ENCODE data around the gene FSTL4. TPM values are rescaled to one million over a fixed set of nuclear protein-coding genes. Genes with fewer than 3 reads are reported as not detected.

Gene FSTL4
- total RNA-seq, 2 donors from 2014 or later = 0.32 to 0.89 TPM

DNA sequence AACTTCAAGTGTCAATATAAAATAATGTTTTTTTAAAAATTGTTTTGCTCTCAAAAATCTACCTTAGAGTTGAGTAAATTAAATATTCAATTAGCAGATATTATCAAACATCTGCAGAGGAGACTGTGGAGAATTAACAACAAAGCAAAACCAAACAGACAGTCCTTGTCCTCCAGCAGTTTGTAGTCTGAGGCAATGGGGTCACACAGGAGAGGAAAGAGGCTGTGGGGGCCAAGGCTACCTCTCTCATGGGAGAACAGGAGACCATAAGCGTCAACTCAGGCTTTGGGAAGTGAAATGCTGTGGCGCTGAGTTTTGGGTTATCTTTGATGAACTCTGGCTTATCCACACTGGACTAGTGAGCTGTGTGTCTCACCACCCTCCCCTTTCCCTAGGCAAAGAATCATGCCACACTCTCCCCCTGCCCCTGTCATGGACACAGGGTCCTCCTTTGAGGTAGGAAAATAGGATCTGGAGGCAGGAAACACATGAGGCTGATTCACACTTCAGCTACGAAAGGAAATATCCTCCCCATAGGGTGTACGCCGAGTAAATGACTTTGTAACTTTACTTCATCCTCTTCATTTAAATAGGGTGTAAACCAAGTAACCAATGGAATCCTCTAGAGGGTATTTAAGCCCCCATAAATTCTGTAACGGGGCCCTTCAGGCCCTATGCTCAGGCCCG is 152.7 kb downstream of the FSTL4 start:
- H3K27me3 ChIP-seq = no peaks in the 10 kb centered on the region
- no peak overlapping the region for H3K4me3 ChIP-seq
- no peak for DNase-seq
- no peaks in the 10 kb centered on the region for H3K36me3 ChIP-seq
- H3K27ac ChIP-seq = no peak overlapping the region
- H3K9ac ChIP-seq (ENCODE audit: low read depth in 2 of 2, low read length in 2 of 2) = no peak overlapping the region
- H3K9me3 ChIP-seq = no peaks in the 10 kb centered on the region
- TF ChIP-seq, protein P1, sequence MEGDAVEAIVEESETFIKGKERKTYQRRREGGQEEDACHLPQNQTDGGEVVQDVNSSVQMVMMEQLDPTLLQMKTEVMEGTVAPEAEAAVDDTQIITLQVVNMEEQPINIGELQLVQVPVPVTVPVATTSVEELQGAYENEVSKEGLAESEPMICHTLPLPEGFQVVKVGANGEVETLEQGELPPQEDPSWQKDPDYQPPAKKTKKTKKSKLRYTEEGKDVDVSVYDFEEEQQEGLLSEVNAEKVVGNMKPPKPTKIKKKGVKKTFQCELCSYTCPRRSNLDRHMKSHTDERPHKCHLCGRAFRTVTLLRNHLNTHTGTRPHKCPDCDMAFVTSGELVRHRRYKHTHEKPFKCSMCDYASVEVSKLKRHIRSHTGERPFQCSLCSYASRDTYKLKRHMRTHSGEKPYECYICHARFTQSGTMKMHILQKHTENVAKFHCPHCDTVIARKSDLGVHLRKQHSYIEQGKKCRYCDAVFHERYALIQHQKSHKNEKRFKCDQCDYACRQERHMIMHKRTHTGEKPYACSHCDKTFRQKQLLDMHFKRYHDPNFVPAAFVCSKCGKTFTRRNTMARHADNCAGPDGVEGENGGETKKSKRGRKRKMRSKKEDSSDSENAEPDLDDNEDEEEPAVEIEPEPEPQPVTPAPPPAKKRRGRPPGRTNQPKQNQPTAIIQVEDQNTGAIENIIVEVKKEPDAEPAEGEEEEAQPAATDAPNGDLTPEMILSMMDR (IDR thresholded peaks at IDR 0.05) = no peak
- no peaks in the 10 kb centered on the region for H3K4me1 ChIP-seq
- intact Hi-C loops (cut with DNase I) = no loop called here

DNA sequence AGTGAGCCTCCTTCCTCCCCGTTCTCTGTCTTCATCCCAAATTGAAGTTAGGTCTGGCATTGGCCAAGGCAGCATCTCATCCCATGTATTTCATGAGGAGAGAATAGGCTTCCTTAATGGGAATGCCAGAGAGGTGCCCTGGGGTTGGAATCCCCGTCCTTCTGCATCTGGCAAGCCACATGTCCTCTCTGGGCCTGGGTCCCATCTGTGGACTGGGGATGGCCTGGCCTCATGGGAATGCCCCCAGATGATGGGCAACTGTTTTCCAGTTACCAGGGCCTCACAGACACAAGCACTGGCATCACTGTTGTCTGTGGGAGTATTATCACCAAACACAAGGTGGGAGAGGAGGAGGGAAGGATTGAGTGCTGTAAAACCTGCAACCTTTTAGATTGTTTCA is 153.9 kb downstream of the FSTL4 start:
- H3K36me3 ChIP-seq = no peaks in the 10 kb centered on the region
- DNase-seq = no peak

DNA sequence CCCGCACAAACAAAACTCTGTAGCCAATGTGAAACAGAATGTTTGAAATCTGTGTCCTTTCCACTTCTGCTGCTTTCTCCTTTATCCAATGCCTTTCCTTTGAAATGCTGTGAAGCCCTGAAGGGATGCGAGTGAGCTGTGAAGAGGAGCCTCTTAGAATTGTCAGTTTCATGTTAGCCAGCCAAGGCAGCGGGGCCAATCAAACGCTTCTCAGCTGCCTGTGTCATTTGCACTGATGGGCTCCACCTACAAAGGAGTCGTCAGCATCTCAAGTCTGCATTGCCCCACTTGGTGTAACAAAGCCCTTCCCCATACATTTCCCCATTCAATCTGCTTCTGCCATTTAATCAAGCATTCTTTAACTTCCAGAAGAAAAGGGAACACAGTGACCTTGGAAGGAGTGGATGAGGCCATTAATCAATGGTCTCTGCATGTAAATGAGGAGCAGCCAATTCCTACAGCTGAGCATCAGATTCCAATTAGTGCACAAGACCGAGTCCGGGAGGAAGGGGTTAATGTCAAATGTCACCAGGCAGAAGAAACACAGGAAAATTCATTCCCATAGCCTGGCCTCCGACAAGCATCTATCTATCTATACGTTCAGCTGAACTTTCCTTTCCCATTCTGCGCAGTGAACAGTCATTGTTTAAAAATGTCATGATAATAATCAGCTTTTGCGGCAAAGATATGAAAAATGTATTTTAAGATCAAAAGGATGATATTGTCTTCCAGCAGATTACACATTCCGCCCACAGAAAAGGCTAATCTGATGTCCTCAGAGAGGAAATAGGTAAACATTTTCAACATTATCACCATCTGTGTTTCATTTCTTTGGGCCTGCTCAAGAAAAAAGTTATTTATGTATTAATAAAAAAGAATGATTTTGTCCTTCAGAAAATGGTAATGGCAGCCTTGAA is 154.6 kb downstream of the FSTL4 start:
- no peaks in the 10 kb centered on the region for H3K9me3 ChIP-seq
- intact Hi-C loops (cut with DNase I) = no loop called here
- TF ChIP-seq, protein P1 (IDR thresholded peaks at IDR 0.05) = no peak
- H3K27me3 ChIP-seq = no peaks in the 10 kb centered on the region
- no peak overlapping the region for H3K9ac ChIP-seq (ENCODE audit: low read depth in 2 of 2, low read length in 2 of 2)
- H3K4me1 ChIP-seq = no peaks in the 10 kb centered on the region
- no peak overlapping the region for H3K4me3 ChIP-seq
- H3K36me3 ChIP-seq = no peaks in the 10 kb centered on the region
- DNase-seq = no peak
- H3K27ac ChIP-seq = no peak overlapping the region

More for the DNA sequence above, 153.9 kb downstream of the FSTL4 start:
- intact Hi-C loops (cut with DNase I) = no loop called here
- Histone ChIP-seq H3K9ac (ENCODE audit: low read depth in 2 of 2, low read length in 2 of 2) (no peak overlapping the region), H3K27ac (no peak overlapping the region), H3K4me1 (no peaks in the 10 kb centered on the region), H3K9me3 (no peaks in the 10 kb centered on the region), H3K4me3 (no peak overlapping the region), H3K27me3 (no peaks in the 10 kb centered on the region)
- TF ChIP-seq, protein P1 (IDR thresholded peaks at IDR 0.05) = no peak

DNA sequence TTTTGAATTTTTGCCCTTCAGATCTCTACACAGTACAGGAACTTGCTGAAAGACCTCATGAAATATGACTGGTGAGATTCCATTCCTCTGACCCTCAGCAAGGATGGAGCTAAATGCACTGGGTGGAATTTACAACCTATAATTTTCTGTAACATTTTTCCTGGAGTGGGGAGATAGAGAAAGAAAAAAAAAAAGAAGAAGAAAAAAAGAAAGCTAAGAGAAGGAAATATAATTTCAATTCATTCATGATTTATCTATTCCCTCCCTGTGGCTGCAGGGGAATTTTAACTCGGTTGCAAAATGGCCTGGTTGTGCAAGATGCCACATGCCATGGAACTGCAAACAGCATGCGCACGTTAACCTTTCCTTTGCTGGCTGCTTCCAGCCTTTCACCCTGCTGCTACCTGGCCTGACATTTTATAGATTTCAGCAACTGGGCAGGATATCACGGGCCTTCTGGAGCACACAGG is 155.4 kb downstream of the FSTL4 start:
- Histone ChIP-seq H3K27ac (no peak overlapping the region), H3K4me1 (no peaks in the 10 kb centered on the region), H3K9me3 (no peaks in the 10 kb centered on the region), H3K36me3 (no peaks in the 10 kb centered on the region), H3K4me3 (no peak overlapping the region), H3K27me3 (no peaks in the 10 kb centered on the region), H3K9ac (ENCODE audit: low read depth in 2 of 2, low read length in 2 of 2) (no peak overlapping the region)
- TF ChIP-seq, protein P1 (IDR thresholded peaks at IDR 0.05) = no peak
- intact Hi-C loops (cut with DNase I) = no loop called here
- no peak for DNase-seq

DNA sequence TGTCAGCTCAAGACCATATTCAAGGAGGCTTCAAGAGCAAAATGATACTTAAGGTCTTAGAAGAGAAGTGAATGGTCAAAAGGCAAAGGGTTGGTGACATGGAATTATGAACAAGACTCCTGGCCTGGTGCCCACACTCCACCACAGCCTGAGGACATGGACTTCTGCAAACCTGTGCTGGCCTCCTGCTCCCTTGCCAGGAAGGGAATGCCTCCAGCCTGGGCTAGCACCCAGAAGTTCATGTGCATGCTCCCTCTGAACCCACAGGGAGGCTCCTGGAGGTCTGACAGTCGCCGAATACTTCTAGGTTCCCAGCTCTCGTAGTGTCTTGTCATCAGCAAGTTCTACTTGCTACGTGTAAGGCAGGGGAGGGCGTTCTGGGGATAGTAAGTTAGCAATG is 156.7 kb downstream of the FSTL4 start:
- DNase-seq = no peak
- intact Hi-C loops (cut with DNase I) = no loop called here
- no peak overlapping the region for H3K9ac ChIP-seq (ENCODE audit: low read depth in 2 of 2, low read length in 2 of 2)
- H3K4me1 ChIP-seq = no peaks in the 10 kb centered on the region
- no peaks in the 10 kb centered on the region for H3K27me3 ChIP-seq
- H3K9me3 ChIP-seq = no peaks in the 10 kb centered on the region
- H3K36me3 ChIP-seq = no peaks in the 10 kb centered on the region
- TF ChIP-seq, protein P1 (IDR thresholded peaks at IDR 0.05) = no peak
- H3K27ac ChIP-seq = no peak overlapping the region
- H3K4me3 ChIP-seq = no peak overlapping the region

All from colonic mucosa (tissue), 4 donors.